Parathyroid adenoma (tissue), 2 donors: ENCODE measurements around the gene RNU1-4.
"Not testable (repeated sequence)": the region's sequence is repeated elsewhere in the genome, so short reads cannot be mapped to it uniquely, and the experiment has no call there.

Experiments used
- H2AFZ ChIP-seq: fragments of 300-600 bp; sonication (generic); one replicate; pipeline ENCODE4 v1.7.0; 2017; ENCODE audit warnings: antibody characterized with exemption, mild to moderate bottlenecking
- H3K27ac ChIP-seq: fragments of 300-600 bp; sonication (generic); one replicate; pipeline ENCODE4 v1.7.0; 2017
- H3K27me3 ChIP-seq: fragments of 300-600 bp; sonication (generic); one replicate; pipeline ENCODE4 v1.7.0; 2017; ENCODE audit warnings: low read length; ENCODE audit not compliant: control insufficient read depth, insufficient read depth
- H3K36me3 ChIP-seq: fragments of 300-600 bp; sonication (generic); one replicate; pipeline ENCODE4 v1.7.0; 2017; ENCODE audit warnings: low read length; ENCODE audit not compliant: control insufficient read depth, insufficient read depth
- H3K4me1 ChIP-seq: fragments of 300-600 bp; sonication (generic); one replicate; pipeline ENCODE4 v1.7.0; 2017; ENCODE audit warnings: control low read depth
- H3K4me2 ChIP-seq: fragments of 300-600 bp; sonication (generic); one replicate; pipeline ENCODE4 v1.7.0; 2017; ENCODE audit warnings: low read length
- H3K4me3 ChIP-seq: fragments of 300-600 bp; sonication (generic); one replicate; pipeline ENCODE4 v1.7.0; 2017; ENCODE audit warnings: low read depth, low read length
- H3K79me2 ChIP-seq: fragments of 300-600 bp; sonication (generic); one replicate; pipeline ENCODE4 v1.7.0; 2017; ENCODE audit warnings: control low read depth
- H3K9ac ChIP-seq: fragments of 300-600 bp; sonication (generic); one replicate; pipeline ENCODE4 v1.7.0; 2017; ENCODE audit warnings: mild to moderate bottlenecking
- H3K9me3 ChIP-seq: fragments of 300-600 bp; sonication (generic); one replicate; pipeline ENCODE4 v1.7.0; 2017; ENCODE audit warnings: low read length; ENCODE audit not compliant: control insufficient read depth
- donor health status: primary hyperparathyroidism.

The RNU1-4 gene

DNA sequence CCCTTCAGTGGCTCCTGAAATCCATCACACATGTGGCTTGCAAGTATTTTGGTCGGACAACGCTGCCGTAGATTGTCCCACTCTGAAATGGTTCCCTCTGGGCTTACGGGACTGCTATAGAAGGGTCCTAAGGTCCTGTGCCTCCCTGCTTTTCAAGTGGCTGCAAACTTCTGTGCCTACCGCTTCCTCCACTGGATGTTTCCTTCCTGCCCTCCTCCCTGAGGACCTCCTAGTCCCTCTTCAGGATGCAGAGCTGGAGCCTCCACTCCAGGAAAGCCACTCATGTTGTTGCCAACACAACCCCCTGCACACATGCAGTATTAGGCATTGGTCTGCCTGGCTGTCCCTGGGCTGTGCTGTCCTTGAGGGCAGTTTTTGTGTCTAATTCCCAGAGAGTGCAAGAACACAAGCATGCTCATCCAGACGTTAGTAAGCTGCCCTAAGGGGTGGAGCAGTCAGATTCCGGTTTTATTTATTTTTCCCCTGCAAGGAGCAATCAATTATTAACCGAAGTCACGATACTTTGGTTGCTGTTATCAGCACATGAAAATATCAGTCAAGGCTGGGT, 26.5 kb downstream of the RNU1-4 start:
- not testable (repeated sequence) for H3K4me3 ChIP-seq, H3K27ac ChIP-seq

DNA sequence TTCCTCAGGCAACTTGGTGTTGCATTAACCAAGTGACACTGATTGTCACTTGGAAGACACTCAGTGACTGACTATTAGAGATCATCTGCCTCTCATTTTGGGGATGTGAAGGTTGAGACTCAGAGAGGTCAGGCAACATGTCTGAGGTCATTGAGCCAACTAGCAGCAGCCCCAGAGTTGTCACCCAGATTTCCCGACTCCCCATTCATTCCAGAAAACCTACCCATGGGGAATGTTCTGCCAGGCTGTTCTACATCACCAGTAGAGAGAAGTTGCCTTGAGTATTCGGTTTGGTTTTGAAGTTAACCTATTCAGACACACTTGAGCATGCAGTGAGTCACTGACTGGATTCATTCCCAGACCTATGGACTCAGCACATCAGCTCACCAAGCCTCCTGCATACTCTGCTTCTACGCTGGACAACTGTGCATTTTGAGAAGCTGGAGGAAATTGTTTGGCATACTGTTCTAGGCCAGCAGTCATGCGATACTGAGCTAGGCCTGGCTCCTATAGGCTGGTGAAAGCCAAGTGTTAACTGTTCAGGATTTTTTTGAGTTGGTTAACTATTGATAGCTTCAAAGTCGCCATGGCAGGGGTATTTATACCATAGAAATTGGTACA, 29.9 kb downstream of the RNU1-4 start:
- H3K79me2 ChIP-seq, H3K36me3 ChIP-seq, H3K4me2 ChIP-seq, H3K9ac ChIP-seq, H3K27me3 ChIP-seq, H3K9me3 ChIP-seq, H3K4me3 ChIP-seq, H2AFZ ChIP-seq, H3K4me1 ChIP-seq, H3K27ac ChIP-seq: not testable (repeated sequence)

More for the DNA sequence above, 26.5 kb downstream of the RNU1-4 start:
- not testable (repeated sequence) for H3K9ac ChIP-seq, H3K36me3 ChIP-seq, H3K27me3 ChIP-seq, H2AFZ ChIP-seq, H3K4me1 ChIP-seq, H3K9me3 ChIP-seq, H3K4me2 ChIP-seq, H3K79me2 ChIP-seq

DNA sequence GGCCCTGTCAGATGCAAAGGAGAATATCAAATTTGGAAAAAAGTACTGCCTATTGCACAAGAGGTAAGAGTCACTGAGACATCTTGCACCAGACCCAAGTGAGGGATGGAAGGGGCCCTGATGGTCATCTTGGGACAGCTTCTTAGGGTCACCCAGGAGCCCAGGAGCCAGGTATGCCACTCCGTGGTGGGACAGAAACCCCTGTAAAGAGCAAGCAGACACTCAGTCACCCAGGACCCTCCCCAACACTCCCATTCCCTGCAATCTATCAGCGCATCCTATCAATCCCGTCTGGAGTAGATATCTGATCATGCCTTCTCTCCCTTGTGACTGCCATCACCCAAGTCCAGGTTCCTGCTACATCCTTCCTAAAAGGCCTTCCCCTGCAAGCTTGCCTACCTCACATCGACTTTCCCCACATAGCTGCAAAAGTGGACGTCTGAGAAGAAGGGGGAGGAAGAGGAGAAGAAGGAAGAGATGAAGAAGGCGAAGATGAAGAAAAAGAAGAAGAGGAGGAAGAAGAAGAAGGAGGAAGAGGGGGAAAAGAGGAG, 30.7 kb downstream of the RNU1-4 start:
- H3K4me2 ChIP-seq, H3K9me3 ChIP-seq, H3K36me3 ChIP-seq, H3K79me2 ChIP-seq, H3K27me3 ChIP-seq, H3K9ac ChIP-seq, H3K4me1 ChIP-seq, H3K27ac ChIP-seq, H2AFZ ChIP-seq, H3K4me3 ChIP-seq: not testable (repeated sequence)

DNA sequence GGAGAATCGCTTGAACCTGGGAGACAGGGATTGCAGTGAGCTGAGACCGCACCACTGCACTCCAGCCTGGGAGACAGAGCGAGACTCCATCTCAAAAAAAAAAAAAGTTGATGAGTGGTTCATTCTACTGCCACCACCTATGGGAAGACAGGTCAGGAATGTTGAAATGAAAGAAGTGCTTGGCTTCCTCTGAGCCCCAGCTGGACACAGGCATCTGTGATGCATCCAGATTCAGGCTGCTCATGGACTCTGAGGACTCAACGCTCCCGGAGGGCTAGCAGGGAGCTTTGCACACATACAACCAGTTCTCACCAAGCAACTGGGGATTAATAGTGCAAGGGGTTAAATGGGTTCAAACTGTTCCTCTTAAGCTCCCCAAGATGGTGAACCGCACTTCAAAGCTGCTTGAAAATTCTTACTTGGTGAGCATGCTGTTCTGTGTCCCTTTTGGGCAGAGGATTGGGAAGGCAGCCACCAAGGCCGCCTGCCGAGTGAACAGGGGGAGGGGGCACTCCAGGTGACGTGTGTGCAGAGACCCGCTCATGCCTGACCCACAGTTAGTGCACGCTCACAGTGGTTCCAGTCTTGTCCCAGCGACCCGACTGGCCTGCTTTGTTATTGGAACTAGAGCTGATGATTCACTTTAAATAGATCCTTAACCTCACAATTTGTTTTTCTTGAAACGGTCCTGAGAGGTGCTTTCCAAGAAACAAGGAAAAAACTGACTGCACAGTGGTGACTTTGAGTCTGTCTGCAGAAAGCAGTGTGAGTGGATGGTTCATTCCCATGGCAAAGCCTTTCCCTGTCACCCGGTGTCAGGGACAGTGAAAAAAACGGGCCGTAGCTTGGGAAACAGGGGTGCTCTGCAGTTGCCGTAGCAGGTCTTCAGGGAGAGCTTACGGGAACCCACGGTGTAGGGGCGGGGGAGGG, 32.2 kb downstream of the RNU1-4 start:
- H3K27me3 ChIP-seq, H3K4me3 ChIP-seq, H3K4me1 ChIP-seq, H3K4me2 ChIP-seq, H3K27ac ChIP-seq, H2AFZ ChIP-seq, H3K9ac ChIP-seq, H3K9me3 ChIP-seq, H3K79me2 ChIP-seq, H3K36me3 ChIP-seq: not testable (repeated sequence)

DNA sequence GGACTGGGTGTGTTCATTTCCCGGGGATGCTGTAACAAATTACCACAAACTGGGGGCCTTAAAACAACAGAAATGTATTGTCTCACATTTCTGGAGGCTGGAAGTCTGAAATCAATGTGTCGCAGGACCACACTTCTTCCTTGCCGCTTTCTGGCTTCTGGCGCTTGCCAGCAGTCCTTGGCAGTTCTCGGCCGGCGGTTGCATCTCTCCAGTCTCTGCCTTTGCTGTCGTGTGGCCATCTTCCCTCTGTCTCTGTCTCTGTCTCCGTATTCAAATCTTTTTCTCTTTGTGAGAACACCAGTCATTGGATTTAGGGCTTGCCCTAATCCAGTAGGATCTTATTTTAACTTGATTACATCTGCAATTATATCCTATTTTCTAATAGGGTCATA, 32.9 kb downstream of the RNU1-4 start:
- H3K27ac ChIP-seq, H3K4me3 ChIP-seq, H2AFZ ChIP-seq, H3K79me2 ChIP-seq, H3K4me1 ChIP-seq, H3K4me2 ChIP-seq, H3K9ac ChIP-seq, H3K36me3 ChIP-seq, H3K9me3 ChIP-seq, H3K27me3 ChIP-seq: not testable (repeated sequence)

DNA sequence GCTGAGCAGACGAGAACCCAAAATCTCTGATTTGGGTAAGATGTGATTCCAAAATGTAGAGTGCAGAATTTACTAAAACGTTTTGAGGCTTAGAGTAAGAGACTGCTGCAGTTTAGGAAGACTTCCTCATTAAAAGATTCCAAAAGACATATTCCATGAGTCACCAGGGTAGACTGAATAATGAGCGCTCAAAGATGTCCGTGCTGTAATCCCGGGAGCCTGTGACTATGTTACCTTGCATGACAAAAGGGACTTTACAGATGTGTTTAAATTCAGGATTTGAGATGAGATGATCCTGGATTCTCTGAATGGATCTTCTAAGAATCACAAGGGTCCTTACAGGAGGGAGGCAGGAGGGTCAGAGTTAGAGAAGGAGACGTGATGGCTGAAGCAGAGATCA, 33.4 kb downstream of the RNU1-4 start:
- not testable (repeated sequence) for H3K27ac ChIP-seq, H3K4me3 ChIP-seq, H2AFZ ChIP-seq, H3K9ac ChIP-seq, H3K9me3 ChIP-seq, H3K36me3 ChIP-seq, H3K79me2 ChIP-seq, H3K4me1 ChIP-seq, H3K27me3 ChIP-seq, H3K4me2 ChIP-seq

DNA sequence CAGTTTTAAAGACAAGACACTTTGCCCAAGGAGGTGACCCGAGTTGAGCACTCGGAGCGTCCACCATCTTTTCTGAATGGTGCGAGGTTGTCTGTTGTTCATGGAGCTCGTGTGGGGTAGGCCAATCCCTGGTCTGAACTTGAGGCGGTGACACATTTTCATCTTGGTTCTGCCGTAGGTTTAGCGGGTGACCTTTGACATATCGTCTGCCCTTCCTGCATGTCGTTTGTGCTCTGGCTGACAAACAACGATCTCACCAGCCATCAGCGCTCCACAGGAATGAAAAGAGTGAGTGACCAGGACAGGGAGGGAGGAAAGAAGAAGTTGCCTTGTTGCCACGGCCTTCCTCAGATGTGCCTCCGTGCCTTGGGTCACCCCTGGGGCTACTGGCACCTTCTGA, 34.5 kb downstream of the RNU1-4 start:
- H3K36me3 ChIP-seq, H3K27ac ChIP-seq, H3K9me3 ChIP-seq, H2AFZ ChIP-seq, H3K4me2 ChIP-seq, H3K4me1 ChIP-seq, H3K79me2 ChIP-seq, H3K9ac ChIP-seq, H3K4me3 ChIP-seq, H3K27me3 ChIP-seq: not testable (repeated sequence)

DNA sequence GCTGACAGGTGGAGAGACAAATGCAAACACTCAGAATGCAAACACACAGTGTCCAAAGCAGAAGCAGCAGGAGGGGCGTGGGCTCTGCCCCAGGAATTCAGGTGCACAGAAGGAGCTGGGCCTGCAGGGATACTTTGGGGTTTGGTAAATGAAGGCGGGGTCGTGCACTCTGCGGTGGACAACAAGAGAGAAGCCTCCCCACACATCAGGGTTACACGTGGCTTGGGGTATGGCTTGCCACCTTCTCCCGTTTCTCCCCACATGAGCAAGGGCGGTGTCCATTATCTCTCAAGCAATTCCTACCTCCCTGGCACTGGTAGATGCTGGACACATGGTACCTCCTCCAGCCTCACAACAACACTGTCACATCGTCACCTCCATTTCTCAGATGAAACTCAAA, 35.0 kb downstream of the RNU1-4 start:
- H3K9ac ChIP-seq, H3K79me2 ChIP-seq, H3K4me3 ChIP-seq, H3K9me3 ChIP-seq, H3K27me3 ChIP-seq, H3K4me1 ChIP-seq, H3K4me2 ChIP-seq, H3K27ac ChIP-seq, H3K36me3 ChIP-seq, H2AFZ ChIP-seq: not testable (repeated sequence)

DNA sequence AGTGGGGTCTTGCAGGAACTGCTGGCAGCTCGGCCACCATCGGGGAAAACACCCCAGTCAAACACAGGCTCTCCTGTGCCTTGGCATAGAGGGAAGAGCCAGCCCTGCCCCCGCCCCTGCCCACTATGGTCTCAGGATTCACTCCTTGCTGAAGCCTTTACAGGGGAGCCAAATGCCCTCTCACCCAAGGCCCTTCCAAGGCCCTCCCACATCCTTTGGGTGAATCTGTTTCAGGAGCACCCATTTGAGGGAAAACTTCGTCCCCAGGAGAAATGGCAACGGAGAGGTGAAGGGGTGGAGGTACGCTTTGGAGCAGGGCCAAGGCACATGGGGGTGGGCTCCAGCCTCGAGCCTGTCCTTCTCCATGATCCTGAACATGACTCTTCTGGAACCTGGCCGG, 35.9 kb downstream of the RNU1-4 start:
- not testable (repeated sequence) for H3K4me1 ChIP-seq, H3K36me3 ChIP-seq, H3K9ac ChIP-seq, H3K27ac ChIP-seq, H3K4me3 ChIP-seq, H3K79me2 ChIP-seq, H3K4me2 ChIP-seq, H3K27me3 ChIP-seq, H2AFZ ChIP-seq, H3K9me3 ChIP-seq

DNA sequence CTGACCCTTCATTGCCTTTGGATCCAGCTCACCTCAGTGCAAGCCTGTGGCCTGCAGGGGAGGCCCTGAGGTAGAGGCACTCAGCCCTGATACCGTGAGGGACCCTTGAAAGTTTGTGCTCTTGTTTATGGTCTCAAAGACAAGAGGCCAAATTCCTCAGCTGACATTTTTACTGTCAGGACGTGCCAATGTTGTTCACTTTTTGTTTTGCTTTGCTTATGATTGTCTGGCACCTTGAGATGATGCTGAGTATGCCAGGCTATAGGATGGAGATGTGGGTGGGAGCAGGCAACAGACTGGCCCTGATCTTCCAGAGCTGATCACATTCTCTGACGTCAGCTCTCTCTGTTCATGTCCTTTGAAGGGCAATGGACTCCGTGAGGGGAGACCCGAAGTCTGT, 36.5 kb downstream of the RNU1-4 start:
- not testable (repeated sequence) for H3K27ac ChIP-seq, H3K36me3 ChIP-seq, H3K4me1 ChIP-seq, H3K4me3 ChIP-seq, H3K4me2 ChIP-seq, H3K79me2 ChIP-seq, H3K9ac ChIP-seq, H3K27me3 ChIP-seq, H3K9me3 ChIP-seq, H2AFZ ChIP-seq

DNA sequence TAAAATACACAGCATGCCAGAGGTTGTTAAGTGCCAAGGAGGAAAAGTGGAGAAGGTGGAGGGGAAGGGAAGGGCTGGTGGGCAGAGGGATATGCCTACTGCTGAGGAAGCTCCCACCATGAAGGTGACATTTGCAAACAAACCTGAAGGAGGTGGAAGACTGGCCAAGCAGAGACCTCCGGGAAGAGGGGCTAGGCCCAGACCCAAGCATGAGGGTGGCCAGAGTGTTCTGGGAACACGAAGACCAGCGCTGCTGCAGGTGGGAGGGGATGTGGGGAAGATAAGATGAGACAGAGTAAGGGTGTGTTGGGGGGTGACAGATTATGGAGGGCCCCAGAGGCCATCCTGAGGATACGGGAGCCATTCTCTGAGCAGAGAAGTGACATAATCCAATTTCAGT, 37.5 kb downstream of the RNU1-4 start:
- not testable (repeated sequence) for H3K4me2 ChIP-seq, H3K4me3 ChIP-seq, H3K9me3 ChIP-seq, H3K9ac ChIP-seq, H3K79me2 ChIP-seq, H3K27ac ChIP-seq, H2AFZ ChIP-seq, H3K4me1 ChIP-seq, H3K27me3 ChIP-seq, H3K36me3 ChIP-seq
